GM18873 (cell line): ENCODE data around the gene PHETA2.
"Not testable (repeated sequence)": the region's sequence is repeated elsewhere in the genome, so short reads cannot be mapped to it uniquely, and the experiment has no call there.

Experiments
- ATAC-seq: cut with Tn5 transposase; IDR thresholded peaks from one replicate; pipeline ENCODE4 v1.9.1; 2021; ENCODE audit warnings: mild to moderate bottlenecking, moderate library complexity, moderate number of reproducible peaks; ENCODE audit not compliant: unreplicated experiment, low FRiP score

PHETA2 gene

GRCh38 chr22:42069801-42070516 lies 4.1 kb upstream of the PHETA2 start:
- ATAC-seq = no peak

DNA sequence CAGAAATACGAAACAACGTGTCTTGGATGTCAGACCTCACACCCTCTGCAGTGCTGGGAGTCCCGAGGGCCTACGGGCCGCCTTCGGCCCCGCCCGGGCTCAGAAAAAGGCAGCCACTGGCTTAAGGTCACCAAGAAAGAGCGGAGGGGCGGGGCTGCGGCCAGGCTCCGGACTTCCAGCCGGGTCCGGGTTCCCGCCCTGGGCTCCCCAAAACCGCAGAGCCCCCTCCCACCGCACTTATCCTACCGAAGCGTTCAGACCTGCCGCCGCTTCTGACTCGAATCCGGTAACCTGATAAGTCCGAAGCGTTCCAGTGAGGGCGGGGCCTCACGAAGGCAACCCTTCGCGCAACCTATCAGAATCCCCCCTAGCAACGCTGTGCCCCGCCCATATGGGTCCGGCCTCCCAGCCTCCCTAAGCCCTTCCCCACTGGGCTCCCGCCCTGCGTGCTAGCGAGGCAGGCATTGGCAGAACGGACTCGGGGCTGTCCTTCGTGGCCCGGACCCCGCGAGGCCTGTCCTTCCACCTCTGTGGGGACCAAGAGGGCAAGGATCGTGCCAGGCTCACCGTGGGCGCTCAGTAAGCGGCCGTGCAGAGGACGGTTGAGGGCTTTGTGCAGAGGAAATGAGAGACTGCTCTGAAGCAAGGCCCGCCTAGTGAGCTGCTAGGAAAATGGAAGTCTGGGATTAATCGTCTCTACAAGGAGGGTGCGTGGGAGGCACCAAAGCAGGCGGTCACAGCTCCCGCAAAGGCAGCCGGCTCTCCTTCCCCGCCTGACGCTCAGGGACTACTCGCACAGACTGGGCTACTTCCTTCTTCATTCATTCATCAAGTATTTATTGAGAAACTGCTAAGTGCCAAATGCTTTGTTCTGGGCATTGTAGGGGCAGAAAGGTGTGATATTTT lies 3.3 kb upstream of the PHETA2 start, which contains the start of gene NAGA:
NAGA (minus strand) TSS at position 296 of the 906 bp plus-strand sequence. CDS start 515 bp downstream, outside the sequence.
- peak; percentile 85 for ATAC-seq

- not testable (repeated sequence) for ATAC-seq
These were observed 2.5 kb upstream of the PHETA2 start for GRCh38 chr22:42071508-42071907.

DNA sequence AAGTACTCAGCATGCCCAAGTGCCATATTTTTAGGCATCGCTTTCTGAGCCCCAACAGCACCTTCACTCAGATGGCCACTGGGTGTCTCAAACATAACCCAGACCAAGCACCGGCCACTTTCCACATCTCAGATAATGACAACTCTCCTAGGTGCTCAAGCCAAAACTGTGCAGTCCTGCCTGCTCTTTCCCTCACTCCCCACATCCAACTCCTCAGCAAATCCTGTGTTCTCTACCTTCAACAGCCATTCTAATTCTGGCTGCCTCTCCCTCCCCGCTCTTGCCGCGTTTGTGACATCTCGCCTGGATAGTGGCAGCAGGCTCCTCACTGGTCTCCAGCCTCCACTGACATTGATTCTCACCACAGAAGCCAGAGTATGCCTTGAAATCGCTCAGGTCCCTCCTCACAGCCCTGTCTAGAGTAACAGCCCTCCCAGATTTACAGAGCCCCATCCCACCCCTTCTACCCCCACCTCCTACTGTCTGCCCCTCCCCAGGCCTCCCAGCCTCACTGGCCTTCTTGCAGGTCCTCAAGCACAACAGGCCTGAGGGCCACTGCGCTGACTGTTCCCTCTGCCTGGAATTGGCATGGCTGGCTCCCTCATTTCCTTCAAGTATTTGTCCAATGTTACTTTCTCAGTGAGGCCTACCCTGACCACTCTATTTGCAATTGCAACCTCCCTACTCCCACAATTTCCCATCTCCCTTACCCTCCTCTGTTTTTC lies 1.3 kb upstream of the PHETA2 start:
- no peak for ATAC-seq

DNA sequence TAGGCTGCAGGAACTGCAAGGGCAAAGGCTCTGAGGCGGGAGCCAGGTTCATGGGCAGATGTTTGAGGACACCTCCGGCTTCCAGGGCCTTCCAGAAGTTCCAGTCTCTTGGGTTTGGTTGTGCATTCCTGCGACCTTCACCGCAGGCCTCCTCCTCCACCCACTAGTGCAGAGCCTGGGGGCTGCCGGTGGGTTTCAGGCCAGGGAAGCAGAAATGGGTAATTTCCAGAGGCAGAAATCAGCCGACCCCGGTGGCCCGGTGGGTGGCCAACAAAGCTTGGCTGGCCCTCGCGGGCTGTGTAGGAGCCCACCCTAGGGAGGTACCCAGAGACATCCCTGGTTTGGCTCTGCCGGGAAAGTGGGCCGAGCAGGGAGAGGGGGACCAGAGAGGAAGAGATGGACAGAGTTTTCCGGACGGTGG lies 417 bp upstream of the PHETA2 start:
- no peak for ATAC-seq

- no peak for ATAC-seq
These were observed 1.0 kb downstream of the PHETA2 start for GRCh38 chr22:42074846-42075676.

DNA sequence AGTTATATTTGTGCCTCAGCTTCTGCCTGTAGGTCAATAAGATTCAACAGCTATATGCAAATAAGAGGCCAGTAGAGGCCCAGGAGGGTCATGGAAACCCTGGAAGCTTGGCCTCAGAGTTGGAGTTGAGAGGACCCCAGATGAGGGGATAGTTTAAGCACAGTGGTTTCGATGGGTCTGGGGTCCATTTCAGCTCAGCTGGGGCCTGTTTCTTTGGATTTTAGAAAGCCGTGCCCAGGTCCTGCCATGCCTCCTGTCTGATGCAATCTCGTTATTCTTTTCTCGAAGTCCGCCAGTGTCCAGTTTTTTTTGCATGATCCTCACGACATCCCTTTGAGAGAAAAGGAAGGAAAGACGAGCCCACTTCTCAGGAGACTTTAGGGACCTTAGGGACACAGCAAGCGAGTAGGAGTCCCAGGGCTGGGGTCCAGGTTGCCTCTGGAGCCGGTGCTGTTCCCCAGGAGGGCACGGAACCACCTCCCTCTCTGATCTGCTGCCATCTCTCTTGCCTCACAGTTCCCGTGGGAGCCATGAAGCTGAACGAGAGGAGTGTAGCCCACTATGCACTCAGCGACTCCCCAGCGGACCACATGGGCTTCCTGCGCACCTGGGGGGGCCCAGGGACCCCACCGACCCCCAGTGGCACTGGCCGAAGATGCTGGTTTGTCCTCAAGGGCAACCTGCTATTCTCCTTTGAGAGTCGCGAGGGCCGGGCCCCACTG lies 2.9 kb downstream of the PHETA2 start:
- ATAC-seq = no peak

DNA sequence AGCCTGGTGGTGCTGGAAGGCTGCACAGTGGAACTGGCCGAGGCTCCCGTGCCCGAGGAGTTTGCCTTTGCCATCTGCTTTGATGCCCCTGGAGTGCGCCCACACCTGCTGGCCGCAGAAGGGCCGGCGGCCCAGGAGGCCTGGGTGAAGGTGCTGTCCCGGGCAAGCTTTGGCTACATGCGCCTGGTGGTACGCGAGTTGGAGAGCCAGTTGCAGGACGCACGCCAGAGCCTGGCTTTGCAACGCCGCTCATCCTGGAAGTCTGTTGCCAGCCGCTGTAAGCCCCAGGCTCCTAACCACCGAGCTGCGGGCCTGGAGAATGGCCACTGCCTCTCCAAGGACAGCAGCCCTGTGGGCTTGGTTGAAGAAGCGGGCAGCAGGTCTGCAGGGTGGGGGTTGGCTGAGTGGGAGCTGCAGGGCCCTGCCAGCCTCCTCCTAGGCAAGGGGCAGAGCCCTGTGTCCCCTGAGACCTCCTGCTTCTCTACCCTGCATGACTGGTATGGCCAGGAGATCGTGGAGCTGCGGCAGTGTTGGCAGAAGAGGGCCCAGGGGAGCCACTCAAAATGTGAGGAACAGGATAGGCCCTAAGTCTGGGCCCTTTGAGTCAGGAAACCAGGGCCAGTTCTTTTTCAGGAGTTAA lies 3.6 kb downstream of the PHETA2 start:
- ATAC-seq = no peak

DNA sequence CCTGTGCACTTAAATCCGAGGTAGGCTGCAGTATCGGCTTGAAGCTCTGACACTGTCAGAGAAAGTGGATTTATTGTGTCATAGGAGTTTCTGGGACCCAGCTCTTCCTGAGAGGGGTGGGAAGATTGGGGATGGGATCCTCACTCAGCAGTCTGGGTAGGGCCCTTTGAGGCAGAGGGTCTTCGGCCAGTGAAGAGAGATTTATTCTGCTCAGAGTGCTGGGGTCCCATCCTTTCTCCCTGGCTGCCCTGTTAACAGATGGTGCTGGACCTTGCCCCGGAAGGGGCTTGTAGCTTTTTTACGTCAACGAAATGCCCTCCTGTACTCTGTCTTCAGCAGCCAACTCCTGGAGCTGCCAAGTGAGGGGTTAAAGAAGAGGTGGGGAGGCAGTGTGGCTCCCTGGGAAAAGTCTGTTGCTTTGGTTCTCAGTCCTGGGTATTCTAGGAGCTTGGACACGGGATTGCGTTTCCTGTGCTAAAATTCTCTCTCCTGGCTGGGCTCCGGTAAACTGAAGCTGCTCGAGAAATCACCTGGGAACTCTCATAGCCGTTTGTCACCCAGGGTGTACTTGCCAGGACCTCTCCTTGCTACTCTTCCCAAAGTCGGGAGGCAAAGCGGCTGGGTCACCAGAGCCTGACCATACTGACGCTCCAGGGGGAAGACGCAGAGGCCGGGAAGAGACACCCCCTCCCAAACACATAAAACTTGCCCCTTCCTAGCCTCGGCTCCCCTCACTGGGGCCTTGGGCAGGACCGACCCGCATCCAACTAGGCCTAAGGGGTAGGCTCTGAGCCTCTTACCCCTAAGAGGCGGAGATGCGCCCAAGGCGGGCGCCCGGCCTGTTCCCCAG lies 4.6 kb downstream of the PHETA2 start:
- ATAC-seq = no peak

DNA sequence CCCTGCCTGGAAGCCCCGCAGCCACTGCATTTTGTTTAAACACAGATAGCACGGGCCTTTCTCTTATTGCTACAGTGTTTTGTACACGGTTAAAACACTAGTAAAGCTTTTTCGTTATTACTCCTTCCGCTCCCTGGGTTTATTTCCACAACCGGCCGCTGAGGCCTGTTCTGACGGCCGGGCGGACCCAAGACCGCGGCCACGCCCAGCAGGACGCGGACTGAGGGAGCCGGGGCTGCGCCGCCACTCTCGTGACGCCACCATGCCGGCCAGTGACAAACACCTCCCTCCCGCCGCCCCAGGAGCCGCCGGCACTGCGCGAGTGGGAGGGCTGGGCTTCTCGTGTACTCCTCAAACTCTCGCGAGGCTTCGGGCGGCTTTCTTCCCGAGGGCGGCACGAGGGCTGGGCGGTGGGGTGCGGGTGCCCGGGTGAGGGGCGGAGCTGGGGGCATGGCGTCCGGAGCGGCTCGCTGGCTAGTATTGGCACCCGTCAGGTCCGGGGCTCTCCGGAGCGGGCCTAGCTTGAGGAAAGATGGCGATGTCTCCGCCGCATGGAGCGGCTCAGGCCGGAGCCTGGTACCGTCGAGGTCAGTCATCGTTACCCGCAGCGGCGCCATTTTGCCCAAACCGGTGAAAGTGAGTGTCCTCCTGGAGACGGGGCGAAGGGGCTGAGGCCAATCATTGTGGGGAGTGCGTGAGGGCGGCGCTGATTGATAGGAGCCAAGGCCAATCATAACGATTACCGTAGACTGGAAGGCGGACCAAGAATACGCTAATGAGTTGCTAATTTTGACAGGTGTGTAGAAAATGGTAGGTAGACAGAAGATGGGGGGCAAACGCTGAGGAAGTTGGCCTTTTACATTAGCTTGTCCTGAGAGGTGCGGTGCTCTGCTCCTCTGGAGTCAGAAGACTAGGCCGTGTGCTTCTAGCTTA lies 5.5 kb downstream of the PHETA2 start, which contains the start of gene SMDT1:
SMDT1 (plus strand) TSS at position 382 of the 933 bp plus-strand sequence; CDS start at position 451, 69 bp downstream.
- ATAC-seq = peak; percentile 79

GRCh38 chr22:42080287-42080686 lies 6.2 kb downstream of the PHETA2 start:
- ATAC-seq = no peak

GRCh38 chr22:42083119-42083518 lies 9.1 kb downstream of the PHETA2 start:
- no peak for ATAC-seq

- ATAC-seq = no peak
These were observed 10.8 kb downstream of the PHETA2 start for GRCh38 chr22:42084874-42085273.

GRCh38 chr22:42086051-42086450 lies 12.0 kb downstream of the PHETA2 start:
- ATAC-seq = no peak

GRCh38 chr22:42090596-42091454 lies 16.8 kb downstream of the PHETA2 start, which contains the start of gene NDUFA6:
Gene NDUFA6 (minus strand): TSS chr22:42090772. CDS start chr22:42090744, 28 bp downstream.
- peak; percentile 91 for ATAC-seq

DNA sequence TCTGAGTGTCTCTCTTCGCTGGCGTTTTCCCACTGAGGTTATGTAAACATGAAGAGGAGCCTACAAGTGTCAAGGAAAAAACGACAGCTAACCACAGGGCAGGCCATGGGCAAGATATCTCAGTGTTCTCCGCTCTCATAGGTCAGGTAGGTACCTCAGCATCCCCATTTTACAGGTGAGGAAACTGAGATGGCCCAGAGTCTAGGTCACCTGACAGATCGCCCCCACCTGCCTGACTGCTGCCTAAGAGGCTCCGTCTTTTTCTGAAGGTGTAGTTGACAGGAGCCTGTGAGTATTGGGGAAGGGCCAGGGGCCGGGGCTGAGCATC lies 17.4 kb downstream of the PHETA2 start:
- no peak for ATAC-seq
